Heart left ventricle (tissue), 16 donors: Measurements from ENCODE around the gene MRPS9. TPM values are rescaled to one million over a fixed set of nuclear protein-coding genes. Genes with fewer than 3 reads are reported as not detected.

Source experiments
- ATAC-seq, 4 donors: fragments of 200-7000 bp; cut with Tn5 transposase; one replicate each; pipeline ENCODE4 v1.9.1; 2020 to 2022; ENCODE audit warnings: moderate library complexity in 4 of 4, mild to moderate bottlenecking in 3 of 4, moderate number of reproducible peaks in 1 of 4
- DNase-seq, 5 donors: peaks; one replicate each; pipeline ENCODE4 v3.0.0-alpha.2; 2020
- H3K27ac ChIP-seq, 12 donors: fragments of 200-600 bp; sonication (generic) in 4 of 12; one replicate each; pipeline versions ENCODE4 v1.5.0 to v1.8.0; 2016 to 2022; ENCODE audit warnings: mild to moderate bottlenecking in 2 of 12
- H3K27me3 ChIP-seq, 9 donors: fragments of 200-600 bp; sonication (generic) in 2 of 9; one replicate each; pipeline versions ENCODE4 v1.5.1 to v1.8.0; 2016 to 2022; ENCODE audit warnings: mild to moderate bottlenecking in 3 of 9
- H3K36me3 ChIP-seq, 9 donors: fragments of 200-600 bp; sonication (generic) in 2 of 9; one replicate each; pipeline versions ENCODE4 v1.5.0 to v1.8.0; 2018 to 2022; ENCODE audit warnings: mild to moderate bottlenecking in 2 of 9
- H3K4me1 ChIP-seq, 12 donors: fragments of 200-600 bp; sonication (generic) in 4 of 12; one replicate each; pipeline versions ENCODE4 v1.5.0 to v1.8.0; 2016 to 2022; ENCODE audit warnings: mild to moderate bottlenecking in 3 of 12
- H3K4me3 ChIP-seq, 12 donors: fragments of 200-600 bp; sonication (generic) in 4 of 12; one replicate each; pipeline versions ENCODE4 v1.5.0 to v1.8.0; 2017 to 2022; ENCODE audit warnings: mild to moderate bottlenecking in 9 of 12, moderate library complexity in 4 of 12
- H3K9me3 ChIP-seq, 12 donors: fragments of 200-600 bp; sonication (generic) in 4 of 12; one replicate each; pipeline versions ENCODE4 v1.5.0 to v1.8.0; 2016 to 2022; ENCODE audit warnings: mild to moderate bottlenecking in 1 of 12
- CTCF ChIP-seq, 12 donors: fragments of 200-600 bp; sonication (generic) in 4 of 12; IDR thresholded peaks; one replicate each; pipeline versions ENCODE4 v1.5.0 to v1.8.0; 2018 to 2022; ENCODE audit warnings: antibody characterized with exemption in 12 of 12, mild to moderate bottlenecking in 5 of 12
- POLR2A ChIP-seq, 2 donors: fragments of 450-650 bp; IDR thresholded peaks; one replicate each; pipeline ENCODE4 v1.6.1; 2017; ENCODE audit warnings: antibody characterized with exemption in 2 of 2, mild to moderate bottlenecking in 2 of 2, moderate library complexity in 2 of 2
- WGBS, 4 donors: extraction: QIAGEN DNeasy Blood & Tissue Kit in 2 of 4; methylation state at CpG; one replicate each; pipeline versions ENCODE4 v1.1.5 to v1.1.7; 2013 to 2018; 5-methylcytosine and 5-hydroxymethylcytosine counted together
- intact Hi-C, 10 donors: fragments of 100-400 bp; cut with DNase I; formaldehyde crosslinking; loops; one replicate each; pipeline versions ENCODE4 v1.11.1 to v1.14.2; 2022
- polyA plus RNA-seq, 2 donors: library from polyadenylated mRNA; stranded (reverse); fragments of 200-250 nt; gene quantifications; one replicate each; pipeline ENCODE4 v1.2.3, GENCODE V29; 2013
- total RNA-seq, 9 donors: library from RNA; depleted of rRNA in 2 of 9; stranded (reverse); fragments of >200 nt in 2 of 9; fragmentation: NEBNext Ultra II Directional in 3 of 9; extraction: Animal tissue kit (Norgen Biotek cat#: 25700) in 3 of 9; gene quantifications; one replicate each; pipeline versions ENCODE4 v1.1.0 to v1.2.4, GENCODE V29; 2016 to 2023
- donor health status: ischemic (EF 13 %, LVEDD 7.1; RV severe dilation, severe dysfunction).
- donor health status: healthy with polysubstance abuse.
- donor health status: DM: no; HTN: yes; CAD: no.
- donor health status: DM: no; HTN: no; CAD: no.
- donor health status: ischemic (EF 25% LVEDD 6.9; RV normal size, moderate dysfunction).
- donor health status: ischemic (EF 25% LVEDD 5.7; RV mildly dilated, moderate dysfunction).
- donor health status: healthy.
- donor health status: DM: yes; HTN: yes; CAD: no.
- donor health status: ischemic (EF 35%, LVEDD 5.7; RV mildly dilated, moderate dysfunction).
- donor health status: nonischemic (EF 11% LVEDD 7.7; RV severe dilation, severe dysfunction).
- donor health status: DM: yes; HTN: yes; CAD: no.
- donor health status: PGD.
- donor health status: ischemic (EF 29% LVEDD 5.4; RV normal size, mild dysfunction).
- donor health status: nonischemic (EF 23%, LVEDD 6.1; RV moderate dilation, normal function).

MRPS9 gene
- total and polyA plus RNA-seq, 11 donors, result 37.6 to 92.8 (median 63.9) TPM

- 67 to 76% (median 73%) methylated on average over 1 of the region's 1 CpG for WGBS, 4 donors
- no peak for ATAC-seq
- no peak for DNase-seq
- Histone ChIP-seq H3K36me3 (peaks cover 0 to 6% (median 0%) of the 10 kb centered on the region in 9 donors), H3K27me3 (no peaks in the 10 kb centered on the region), H3K4me1 (peaks cover 0 to 9% (median 0%) of the 10 kb centered on the region in 12 donors), H3K4me3 (no peak overlapping the region), H3K9me3 (peaks cover 0 to 6% (median 0%) of the 10 kb centered on the region in 12 donors), H3K27ac (no peak overlapping the region)
- intact Hi-C loops, result no loop called here
- TF ChIP-seq CTCF (IDR thresholded peaks at IDR 0.05) (no peak), POLR2A (IDR thresholded peaks at IDR 0.05) (no peak)
Observed at GRCh38 chr2:105057005-105057404, 19.1 kb downstream of the MRPS9 start.

- H3K36me3 ChIP-seq, result peaks cover 0 to 14% (median 4%) of the 10 kb centered on the region in 9 donors
- no peaks in the 10 kb centered on the region for H3K9me3 ChIP-seq
- no peak overlapping the region for H3K27ac ChIP-seq
- ATAC-seq, result no peak
- DNase-seq, result no peak
- no peaks in the 10 kb centered on the region for H3K27me3 ChIP-seq
- intact Hi-C loops, result no loop called here
- WGBS, 4 donors, result 94 to 96% (median 95%) methylated on average over 3 of the region's 3 CpGs
- H3K4me3 ChIP-seq, result no peak overlapping the region
- TF ChIP-seq POLR2A (IDR thresholded peaks at IDR 0.05), result no peak
- H3K4me1 ChIP-seq, result peaks cover 0 to 4% (median 0%) of the 10 kb centered on the region in 12 donors
Observed at GRCh38 chr2:105061560-105061959, 23.7 kb downstream of the MRPS9 start.

GRCh38 chr2:105062158-105062557, 24.3 kb downstream of the MRPS9 start:
- TF ChIP-seq POLR2A (IDR thresholded peaks at IDR 0.05) (no peak), CTCF (IDR thresholded peaks at IDR 0.05) (no peak)
- ATAC-seq (no peak), DNase-seq (no peak)
- no peak overlapping the region for H3K4me3 ChIP-seq
- H3K9me3 ChIP-seq, result no peaks in the 10 kb centered on the region
- 87 to 94% (median 93%) methylated on average over 5 of the region's 5 CpGs for WGBS, 4 donors
- intact Hi-C loops, result no loop called here
- H3K27ac ChIP-seq, result no peak overlapping the region
- no peaks in the 10 kb centered on the region for H3K27me3 ChIP-seq
- H3K4me1 ChIP-seq, result peaks cover 0 to 4% (median 0%) of the 10 kb centered on the region in 12 donors
- peaks cover 0 to 14% (median 4%) of the 10 kb centered on the region in 9 donors for H3K36me3 ChIP-seq

GRCh38 chr2:105068387-105068786, 30.5 kb downstream of the MRPS9 start:
- 86 to 97% (median 93%) methylated on average over 1 of the region's 1 CpG for WGBS, 4 donors
- Histone ChIP-seq H3K9me3 (no peaks in the 10 kb centered on the region), H3K4me1 (peaks cover 0 to 4% (median 0%) of the 10 kb centered on the region in 12 donors), H3K4me3 (no peak overlapping the region), H3K27ac (no peak overlapping the region), H3K27me3 (no peaks in the 10 kb centered on the region), H3K36me3 (peaks cover 0 to 29% (median 10%) of the 10 kb centered on the region in 9 donors)
- ATAC-seq, result no peak
- TF ChIP-seq POLR2A (IDR thresholded peaks at IDR 0.05), result no peak
- no peak for TF ChIP-seq CTCF (IDR thresholded peaks at IDR 0.05)
- intact Hi-C loops, result no loop called here
- no peak for DNase-seq

GRCh38 chr2:105068875-105069274, 31.0 kb downstream of the MRPS9 start:
- TF ChIP-seq POLR2A (IDR thresholded peaks at IDR 0.05) (no peak), CTCF (IDR thresholded peaks at IDR 0.05) (no peak)
- H3K4me3 ChIP-seq, result no peak overlapping the region
- peaks cover 0 to 4% (median 0%) of the 10 kb centered on the region in 12 donors for H3K4me1 ChIP-seq
- H3K36me3 ChIP-seq, result peaks cover 0 to 32% (median 10%) of the 10 kb centered on the region in 9 donors
- no peak overlapping the region for H3K27ac ChIP-seq
- intact Hi-C loops, result no loop called here
- H3K27me3 ChIP-seq, result no peaks in the 10 kb centered on the region
- no peak for ATAC-seq
- no peak for DNase-seq
- 84 to 89% (median 87%) methylated on average over 5 of the region's 5 CpGs for WGBS, 4 donors
- H3K9me3 ChIP-seq, result no peaks in the 10 kb centered on the region
